Prostate gland (tissue), 2 donors: ENCODE data around the gene CD86. TPM values are rescaled to one million over a fixed set of nuclear protein-coding genes. Genes with fewer than 3 reads are reported as not detected.

Experiments
- DNase-seq: peaks from one replicate; pipeline ENCODE4 v3.0.0-alpha.2; 2019; ENCODE audit warnings: low spot score
- H3K27ac ChIP-seq, 2 donors: fragments of 200-600 bp; sonication (generic); 2 replicates each; pipeline ENCODE4 v1.5.1; 2017 to 2019
- H3K27me3 ChIP-seq: fragments of 200-600 bp; sonication (generic); replicated peaks from 2 replicates; pipeline ENCODE4 v1.5.1; 2019; ENCODE audit not compliant: insufficient read depth
- H3K36me3 ChIP-seq, 2 donors: fragments of 200-600 bp; sonication (generic); 1 replicate in 1 of 2; 2 replicates in 1 of 2; pipeline versions ENCODE4 v1.5.1 to v1.8.1; 2017 to 2019
- H3K4me1 ChIP-seq: fragments of 200-600 bp; sonication (generic); replicated peaks from 2 replicates; pipeline ENCODE4 v1.5.1; 2019
- H3K4me3 ChIP-seq, 2 donors: fragments of 200-600 bp; sonication (generic); 2 replicates each; pipeline ENCODE4 v1.5.1; 2017 to 2019
- H3K9me3 ChIP-seq: fragments of 200-600 bp; sonication (generic); 2 replicates; pipeline ENCODE4 v1.5.1; 2017
- POLR2A ChIP-seq: fragments of 450-650 bp; IDR thresholded peaks from one replicate; pipeline ENCODE4 v1.6.1; 2016; ENCODE audit warnings: antibody characterized with exemption, mild to moderate bottlenecking
- POLR2AphosphoS5 ChIP-seq: sonication (generic); formaldehyde crosslinking; IDR thresholded peaks from one replicate; pipeline ENCODE4 v1.6.1; 2017; ENCODE audit warnings: antibody characterized with exemption
- WGBS: methylation state at CpG from one replicate; pipeline ENCODE4 v1.1.5; 2018; 5-methylcytosine and 5-hydroxymethylcytosine counted together
- intact Hi-C: fragments of 100-400 bp; cut with DNase I; formaldehyde crosslinking; loops from one replicate; pipeline ENCODE4 v1.14.2; 2022
- total RNA-seq, 2 donors: library from RNA; depleted of rRNA; stranded (reverse); fragments of >200 nt; gene quantifications; one replicate each; pipeline ENCODE4 v1.1.0, GENCODE V29; 2016
- TF ChIP-seq, protein P1 (sequence below), 4 experiments: fragments of 200-600 bp in 2 of 4; fragments of 450-650 bp in 2 of 4; sonication (generic) in 2 of 4; IDR thresholded peaks; 1 replicate in 3 of 4; 2 replicates in 1 of 4; pipeline ENCODE4 v1.5.1; 2016 to 2019; ENCODE audit warnings: antibody characterized with exemption in 4 of 4, mild to moderate bottlenecking in 2 of 4, moderate library complexity in 2 of 4

CD86 gene
- total RNA-seq, 2 donors from 2014 or later = 0.68 to 1.2 TPM

DNA sequence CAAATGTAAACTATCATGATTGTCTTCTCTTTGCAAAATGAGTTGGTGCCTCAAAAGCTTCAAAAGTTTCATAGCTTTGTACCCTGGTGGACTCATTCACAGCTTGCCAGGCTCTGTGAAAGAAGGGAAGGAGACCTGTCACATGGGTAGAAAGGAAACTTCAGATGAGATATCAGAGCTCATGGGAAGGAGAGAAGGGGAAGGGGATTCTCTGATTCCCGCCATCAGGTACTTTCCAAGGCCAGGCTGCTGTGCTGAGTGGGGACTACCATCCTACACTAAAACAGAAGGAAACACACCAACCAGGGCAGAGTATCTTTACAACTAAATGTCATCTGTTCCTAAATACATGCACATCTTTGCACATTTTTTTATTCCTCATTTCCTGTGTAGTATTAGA lies 42.3 kb upstream of the CD86 start:
- Histone ChIP-seq H3K4me3 (no peak overlapping the region), H3K27me3 (no peaks in the 10 kb centered on the region), H3K4me1 (no peaks in the 10 kb centered on the region), H3K9me3 (no peaks in the 10 kb centered on the region), H3K27ac (no peak overlapping the region), H3K36me3 (no peaks in the 10 kb centered on the region)
- DNase-seq = no peak
- 96% methylated on average over 1 of the region's 1 CpG for whole genome bisulfite sequencing
- TF ChIP-seq POLR2A (no peak), POLR2AphosphoS5 (no peak)
- TF ChIP-seq, protein P1, sequence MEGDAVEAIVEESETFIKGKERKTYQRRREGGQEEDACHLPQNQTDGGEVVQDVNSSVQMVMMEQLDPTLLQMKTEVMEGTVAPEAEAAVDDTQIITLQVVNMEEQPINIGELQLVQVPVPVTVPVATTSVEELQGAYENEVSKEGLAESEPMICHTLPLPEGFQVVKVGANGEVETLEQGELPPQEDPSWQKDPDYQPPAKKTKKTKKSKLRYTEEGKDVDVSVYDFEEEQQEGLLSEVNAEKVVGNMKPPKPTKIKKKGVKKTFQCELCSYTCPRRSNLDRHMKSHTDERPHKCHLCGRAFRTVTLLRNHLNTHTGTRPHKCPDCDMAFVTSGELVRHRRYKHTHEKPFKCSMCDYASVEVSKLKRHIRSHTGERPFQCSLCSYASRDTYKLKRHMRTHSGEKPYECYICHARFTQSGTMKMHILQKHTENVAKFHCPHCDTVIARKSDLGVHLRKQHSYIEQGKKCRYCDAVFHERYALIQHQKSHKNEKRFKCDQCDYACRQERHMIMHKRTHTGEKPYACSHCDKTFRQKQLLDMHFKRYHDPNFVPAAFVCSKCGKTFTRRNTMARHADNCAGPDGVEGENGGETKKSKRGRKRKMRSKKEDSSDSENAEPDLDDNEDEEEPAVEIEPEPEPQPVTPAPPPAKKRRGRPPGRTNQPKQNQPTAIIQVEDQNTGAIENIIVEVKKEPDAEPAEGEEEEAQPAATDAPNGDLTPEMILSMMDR (IDR thresholded peaks at IDR 0.05) = no peak
- intact Hi-C loops = no loop called here

DNA sequence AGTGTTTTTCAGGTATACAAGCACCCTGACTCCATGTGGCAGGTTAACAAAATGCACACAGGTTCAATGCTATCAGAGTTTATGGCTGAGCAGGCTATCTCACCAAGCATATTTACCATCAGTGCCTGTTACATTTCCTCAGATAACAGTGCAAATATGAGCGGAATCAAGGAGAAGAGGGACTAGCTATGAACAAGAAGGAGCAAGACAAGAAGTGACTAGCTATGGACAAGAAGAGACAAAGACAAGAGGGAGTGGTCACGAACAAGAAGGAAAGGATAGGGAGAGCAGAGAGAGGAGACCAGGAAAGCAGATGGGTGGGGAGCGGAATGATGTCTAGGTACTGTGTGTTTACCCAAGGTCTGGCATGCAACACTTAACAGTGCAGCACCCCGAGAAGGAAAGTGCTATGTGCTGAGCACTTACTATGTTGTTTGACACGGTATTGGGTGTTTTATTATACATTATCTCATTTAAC lies 41.7 kb upstream of the CD86 start:
- no peaks in the 10 kb centered on the region for H3K36me3 ChIP-seq
- no peaks in the 10 kb centered on the region for H3K27me3 ChIP-seq
- DNase-seq = no peak
- intact Hi-C loops = no loop called here
- 44% methylated on average over 5 of the region's 5 CpGs for WGBS
- no peak overlapping the region for H3K4me3 ChIP-seq
- no peak overlapping the region for H3K27ac ChIP-seq
- H3K9me3 ChIP-seq = no peaks in the 10 kb centered on the region
- TF ChIP-seq, protein P1 (IDR thresholded peaks at IDR 0.05) = no peak
- TF ChIP-seq POLR2AphosphoS5 (no peak), POLR2A (no peak)
- no peaks in the 10 kb centered on the region for H3K4me1 ChIP-seq

GRCh38 chr3:122014741-122015140 lies 40.4 kb upstream of the CD86 start:
- H3K27ac ChIP-seq = no peak overlapping the region
- H3K4me3 ChIP-seq = no peak overlapping the region
- intact Hi-C loops = no loop called here
- WGBS = 90% methylated on average over 1 of the region's 1 CpG
- no peaks in the 10 kb centered on the region for H3K27me3 ChIP-seq
- no peak for TF ChIP-seq POLR2AphosphoS5
- TF ChIP-seq POLR2A = no peak
- TF ChIP-seq, protein P1 (IDR thresholded peaks at IDR 0.05) = no peak
- no peaks in the 10 kb centered on the region for H3K36me3 ChIP-seq
- H3K9me3 ChIP-seq = no peaks in the 10 kb centered on the region
- H3K4me1 ChIP-seq = no peaks in the 10 kb centered on the region
- DNase-seq = no peak

DNA sequence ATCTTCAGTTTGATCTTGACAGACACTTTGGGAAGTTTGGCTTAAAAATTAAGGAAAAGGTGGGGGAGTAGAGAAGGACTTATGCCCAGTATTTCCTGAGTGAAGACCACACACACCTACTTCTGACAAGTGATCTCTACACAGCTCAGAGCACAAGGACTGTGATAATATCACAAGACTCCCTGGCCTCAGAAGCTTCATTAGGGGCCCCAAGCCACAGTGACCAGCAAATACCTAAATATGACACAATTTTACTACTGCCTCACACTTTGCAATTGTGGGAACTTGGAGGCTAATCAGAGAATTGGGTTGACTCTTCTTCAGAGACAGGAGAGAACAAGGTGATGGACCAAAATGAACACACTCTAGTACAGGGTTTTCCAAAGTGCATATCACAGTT lies 35.7 kb upstream of the CD86 start:
- Histone ChIP-seq H3K27ac (no peak overlapping the region), H3K9me3 (no peaks in the 10 kb centered on the region), H3K4me3 (no peak overlapping the region), H3K36me3 (no peaks in the 10 kb centered on the region), H3K27me3 (no peaks in the 10 kb centered on the region), H3K4me1 (no peaks in the 10 kb centered on the region)
- no peak for DNase-seq
- intact Hi-C loops = no loop called here
- TF ChIP-seq POLR2AphosphoS5 (no peak), POLR2A (no peak)
- TF ChIP-seq, protein P1 (IDR thresholded peaks at IDR 0.05) = no peak

GRCh38 chr3:122021037-122021436 lies 34.1 kb upstream of the CD86 start:
- WGBS = 38% methylated on average over 1 of the region's 1 CpG
- Histone ChIP-seq H3K36me3 (no peaks in the 10 kb centered on the region), H3K9me3 (no peaks in the 10 kb centered on the region), H3K27me3 (no peaks in the 10 kb centered on the region), H3K4me1 (no peaks in the 10 kb centered on the region), H3K4me3 (no peak overlapping the region), H3K27ac (no peak overlapping the region)
- no peak for DNase-seq
- intact Hi-C loops = no loop called here
- no peak for TF ChIP-seq POLR2AphosphoS5
- TF ChIP-seq, protein P1 (IDR thresholded peaks at IDR 0.05) = no peak
- TF ChIP-seq POLR2A = no peak
